Neural progenitor cell (in vitro differentiated cells): ENCODE results near the gene NF2.
"Not testable (repeated sequence)": the region's sequence is repeated elsewhere in the genome, so short reads cannot be mapped to it uniquely, and the experiment has no call there.

Experiments
- EZH2 ChIP-seq: fragments of 200-600 bp; sonication (generic); IDR thresholded peaks from 2 replicates; pipeline ENCODE4 v1.6.1; 2017; ENCODE audit warnings: antibody characterized with exemption, mild to moderate bottlenecking, moderate library complexity
- TF ChIP-seq, protein P1 (sequence below): fragments of 200-600 bp; sonication (generic); IDR thresholded peaks from 2 replicates; pipeline ENCODE4 v1.5.1; 2017; ENCODE audit warnings: antibody characterized with exemption, mild to moderate bottlenecking

DNA sequence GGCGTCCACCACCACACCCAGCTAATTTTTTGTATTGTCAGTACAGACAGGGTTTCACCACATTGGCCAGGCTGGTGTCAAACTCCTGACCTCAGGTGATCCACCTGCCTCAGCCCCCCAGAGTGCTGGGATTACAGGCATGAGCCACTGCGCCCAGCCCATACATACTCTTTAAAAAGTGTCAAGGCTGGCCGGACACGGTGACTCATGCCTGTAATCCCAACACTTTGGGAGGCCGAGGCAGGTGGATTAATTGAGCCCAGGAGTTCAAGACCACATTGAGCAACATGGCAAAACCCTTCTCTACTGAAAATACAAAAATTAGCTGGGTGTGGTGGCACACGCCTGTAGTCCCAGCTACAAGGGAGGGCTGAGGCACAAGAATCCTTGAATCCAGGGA, 9.0 kb upstream of the NF2 start:
- TF ChIP-seq EZH2: not testable (repeated sequence)
- TF ChIP-seq, protein P1, sequence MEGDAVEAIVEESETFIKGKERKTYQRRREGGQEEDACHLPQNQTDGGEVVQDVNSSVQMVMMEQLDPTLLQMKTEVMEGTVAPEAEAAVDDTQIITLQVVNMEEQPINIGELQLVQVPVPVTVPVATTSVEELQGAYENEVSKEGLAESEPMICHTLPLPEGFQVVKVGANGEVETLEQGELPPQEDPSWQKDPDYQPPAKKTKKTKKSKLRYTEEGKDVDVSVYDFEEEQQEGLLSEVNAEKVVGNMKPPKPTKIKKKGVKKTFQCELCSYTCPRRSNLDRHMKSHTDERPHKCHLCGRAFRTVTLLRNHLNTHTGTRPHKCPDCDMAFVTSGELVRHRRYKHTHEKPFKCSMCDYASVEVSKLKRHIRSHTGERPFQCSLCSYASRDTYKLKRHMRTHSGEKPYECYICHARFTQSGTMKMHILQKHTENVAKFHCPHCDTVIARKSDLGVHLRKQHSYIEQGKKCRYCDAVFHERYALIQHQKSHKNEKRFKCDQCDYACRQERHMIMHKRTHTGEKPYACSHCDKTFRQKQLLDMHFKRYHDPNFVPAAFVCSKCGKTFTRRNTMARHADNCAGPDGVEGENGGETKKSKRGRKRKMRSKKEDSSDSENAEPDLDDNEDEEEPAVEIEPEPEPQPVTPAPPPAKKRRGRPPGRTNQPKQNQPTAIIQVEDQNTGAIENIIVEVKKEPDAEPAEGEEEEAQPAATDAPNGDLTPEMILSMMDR: not testable (repeated sequence)
